GM20431 (cell line): Measurements from ENCODE around the gene TUBGCP3.

Experiments used
- in situ Hi-C: fragments of 300-500 bp; cut with MseI, MboI; formaldehyde crosslinking; loops from one replicate; pipeline ENCODE4 v1.15.0; 2020; ENCODE audit warnings: low sequenced_read_pairs; ENCODE audit not compliant: unreplicated experiment

Gene TUBGCP3

GRCh38 chr13:112619730-112620631 is 32.0 kb upstream of the TUBGCP3 start:
- in situ Hi-C loops, result loop anchor here (25.0 kb wide), 1 partner anchor 1158 kb away; no protein-coding TSS in a partner anchor

DNA sequence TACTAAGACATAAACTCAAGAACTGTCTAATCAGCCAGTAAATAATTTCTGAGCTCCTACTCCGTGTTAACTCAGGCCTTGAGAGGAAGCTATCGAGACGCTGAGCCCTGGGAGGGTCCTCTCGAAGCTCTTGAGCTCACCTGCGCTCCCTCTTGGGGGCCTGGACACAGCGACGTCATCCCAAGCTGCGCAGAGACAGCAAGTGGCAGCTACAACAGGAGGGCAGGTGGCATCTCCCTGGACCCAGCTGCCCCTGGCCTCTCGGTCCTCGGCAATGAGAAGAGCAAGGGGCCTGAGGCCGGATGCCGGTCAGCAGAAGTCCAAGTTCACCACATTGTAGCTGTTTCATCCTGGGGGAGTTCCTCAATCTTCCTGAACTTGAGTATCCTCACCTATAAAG is 30.5 kb upstream of the TUBGCP3 start:
- in situ Hi-C loops, result loop anchor here (25.0 kb wide), 1 partner anchor 1156 kb away; no protein-coding TSS in a partner anchor

DNA sequence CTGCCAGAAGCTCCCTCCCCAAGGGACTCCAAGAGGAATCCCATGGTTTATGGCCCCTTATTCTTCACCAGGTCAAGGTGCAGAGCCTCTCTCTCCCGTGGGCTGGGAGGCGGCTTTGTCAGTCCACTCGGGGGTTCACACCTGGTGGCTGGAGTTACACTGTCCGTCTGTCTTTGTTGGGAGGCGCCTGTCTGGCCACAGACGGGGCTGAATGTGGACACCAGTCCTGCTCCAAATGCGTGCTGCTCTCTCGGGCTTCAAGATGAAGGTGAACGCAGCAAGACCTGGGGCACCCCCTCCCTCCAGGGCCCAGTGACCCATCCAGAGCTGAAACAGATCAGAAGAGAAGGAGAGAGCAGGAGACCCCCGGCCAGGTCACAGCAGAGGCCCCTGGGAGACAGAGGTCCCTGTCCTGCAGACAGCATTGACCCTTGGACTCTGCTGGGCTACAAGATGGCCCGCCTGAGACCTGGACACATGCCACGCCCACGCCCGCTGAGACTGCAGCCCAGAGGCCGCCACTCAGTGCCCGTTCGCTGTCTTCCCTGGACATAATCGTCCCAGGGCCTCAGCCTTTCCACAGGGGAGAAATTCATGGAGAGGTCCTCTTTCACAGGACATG is 29.9 kb upstream of the TUBGCP3 start:
- in situ Hi-C loops, result loop anchor here (25.0 kb wide), 1 partner anchor 1156 kb away; no protein-coding TSS in a partner anchor

- in situ Hi-C loops, result loop anchor here (25.0 kb wide), 1 partner anchor 1154 kb away; no protein-coding TSS in a partner anchor
Measured at GRCh38 chr13:112616586-112617362, 28.8 kb upstream of the TUBGCP3 start.

DNA sequence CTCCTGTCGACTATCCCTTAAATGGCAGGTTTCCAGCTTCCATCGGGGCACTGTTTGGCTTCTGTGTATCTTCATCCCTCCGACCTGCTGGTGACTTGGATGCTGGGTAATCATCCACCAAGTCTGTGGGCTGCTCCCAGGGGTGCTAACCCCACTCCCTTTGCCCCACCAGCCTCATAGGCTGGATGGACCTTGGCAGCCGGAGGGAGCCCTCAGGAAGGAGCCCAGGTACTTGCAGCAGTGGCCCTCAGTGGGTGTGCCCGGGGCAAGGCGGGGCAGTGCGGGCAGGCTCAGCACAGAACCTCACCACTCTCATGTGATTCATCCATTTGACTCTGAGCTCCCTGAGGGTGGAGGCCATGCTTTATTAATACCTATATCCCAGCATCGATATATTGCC is 27.4 kb upstream of the TUBGCP3 start:
- in situ Hi-C loops, result loop anchor here (25.0 kb wide), 1 partner anchor 1153 kb away; no protein-coding TSS in a partner anchor

DNA sequence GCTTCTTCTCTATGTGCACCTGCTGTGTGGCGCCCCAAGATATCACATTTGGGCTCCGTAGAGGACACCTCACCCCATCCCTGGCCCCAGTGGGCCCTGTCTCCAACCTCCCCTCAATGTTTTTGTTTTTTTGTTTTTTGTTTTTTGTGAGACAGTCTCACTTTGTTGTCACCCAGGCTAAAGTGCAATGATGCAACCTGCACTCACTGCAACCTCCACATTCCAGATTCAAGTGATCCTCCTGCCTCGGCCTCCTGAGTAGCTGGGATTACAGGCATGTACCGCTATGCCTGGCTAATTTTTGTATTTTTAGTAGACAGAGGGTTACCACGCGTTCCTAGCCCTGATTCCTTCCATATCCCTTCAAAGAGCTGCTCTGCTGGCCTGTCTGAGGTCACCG is 26.9 kb upstream of the TUBGCP3 start:
- in situ Hi-C loops, result loop anchor here (25.0 kb wide), 1 partner anchor 1153 kb away; no protein-coding TSS in a partner anchor

DNA sequence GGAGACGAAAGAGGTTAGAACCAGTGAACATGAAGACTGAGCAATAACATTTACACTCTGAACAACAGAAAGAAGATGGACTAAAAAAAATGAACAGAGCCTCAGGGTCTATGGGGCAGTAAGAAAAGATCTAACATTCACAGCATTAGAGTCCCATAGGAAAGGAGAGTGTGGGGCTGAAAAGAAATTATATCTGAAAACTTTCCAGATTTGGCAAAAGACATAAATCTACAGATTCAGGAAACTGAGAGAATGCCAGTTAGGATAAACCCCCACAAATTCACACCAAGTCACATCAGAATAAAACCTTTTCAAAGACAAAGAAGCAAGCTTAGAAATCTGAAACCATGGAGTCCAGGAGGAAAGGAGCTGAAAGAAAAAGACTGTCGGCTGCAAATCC is 20.3 kb upstream of the TUBGCP3 start:
- in situ Hi-C loops, result loop anchor here (25.0 kb wide), 1 partner anchor 1146 kb away; no protein-coding TSS in a partner anchor

- in situ Hi-C loops, result loop anchor here (25.0 kb wide), 1 partner anchor 1144 kb away; no protein-coding TSS in a partner anchor
Measured at GRCh38 chr13:112606109-112607001, 18.4 kb upstream of the TUBGCP3 start.

DNA sequence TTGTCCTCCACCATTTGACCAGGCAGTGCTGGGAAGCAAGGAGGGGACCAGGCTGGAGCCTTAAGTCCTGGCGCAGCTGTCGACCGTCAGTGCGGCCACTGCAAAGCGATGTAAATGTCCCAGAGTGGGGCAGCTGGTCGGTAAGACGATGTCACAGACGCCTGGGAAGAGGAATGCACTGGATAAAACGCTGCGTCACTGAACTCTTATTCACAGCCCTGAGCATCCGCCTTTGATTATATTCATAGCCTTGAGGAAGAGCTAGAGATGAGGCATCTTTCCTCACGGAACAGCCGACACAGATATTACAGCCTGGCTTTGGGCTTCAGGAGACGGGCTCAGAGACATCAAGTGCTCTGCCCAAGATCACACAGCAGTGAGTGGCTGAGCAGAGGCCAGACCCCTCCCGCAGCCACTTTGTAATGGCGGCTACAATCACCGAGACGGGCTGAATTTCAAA is 17.6 kb upstream of the TUBGCP3 start:
- in situ Hi-C loops, result loop anchor here (25.0 kb wide), 1 partner anchor 1143 kb away; no protein-coding TSS in a partner anchor

DNA sequence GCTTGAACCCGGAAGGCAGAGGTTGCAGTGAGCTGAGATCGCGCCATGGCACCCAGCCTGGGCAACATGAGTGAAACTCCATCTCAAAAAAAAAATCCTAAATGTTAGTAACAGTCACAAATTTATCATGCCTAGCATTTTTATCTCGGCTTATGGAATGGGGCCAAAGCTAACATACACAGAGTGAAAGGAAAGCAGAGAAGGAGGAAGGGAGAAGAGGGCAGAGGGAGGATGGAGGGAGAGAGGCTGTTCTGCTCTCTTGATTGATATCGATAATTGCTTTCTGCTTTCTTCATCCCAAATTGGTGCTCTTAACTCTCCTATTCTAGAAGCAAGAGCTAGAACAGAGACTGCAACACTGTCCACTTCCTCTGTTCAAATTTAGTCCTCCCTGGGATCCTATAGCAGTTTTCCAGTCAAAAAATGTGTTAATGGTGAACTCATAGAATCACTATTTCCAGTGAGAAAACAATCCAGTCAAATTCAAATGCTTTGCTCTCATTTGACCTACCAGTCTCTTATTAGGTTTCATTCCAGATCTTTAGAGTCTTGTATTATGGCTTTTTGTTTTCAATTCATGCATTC is 15.8 kb upstream of the TUBGCP3 start:
- in situ Hi-C loops, result loop anchor here (25.0 kb wide), 1 partner anchor 1141 kb away; no protein-coding TSS in a partner anchor

GRCh38 chr13:112602189-112602588 is 14.2 kb upstream of the TUBGCP3 start:
- in situ Hi-C loops, result loop anchor here (25.0 kb wide), 1 partner anchor 1140 kb away; no protein-coding TSS in a partner anchor

DNA sequence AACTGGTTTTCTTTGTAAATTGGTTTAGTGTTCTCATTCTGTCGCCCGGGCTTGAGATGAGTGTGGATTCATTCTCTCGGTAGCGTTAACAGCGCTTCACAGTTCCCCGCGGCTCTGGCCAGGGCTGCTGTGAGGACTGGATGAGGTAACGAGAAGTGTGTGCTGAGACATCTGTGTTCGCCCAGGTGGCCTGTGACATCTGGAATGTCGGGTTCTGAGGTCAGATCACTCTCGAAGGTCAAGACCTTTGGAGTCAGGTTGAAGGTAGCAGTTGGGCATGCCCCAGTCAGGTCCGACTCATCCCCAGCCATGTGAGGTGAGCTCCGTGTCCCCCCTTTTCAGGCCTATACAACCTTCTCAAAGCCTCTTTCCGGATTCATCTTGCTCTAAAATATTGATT is 13.4 kb upstream of the TUBGCP3 start:
- in situ Hi-C loops, result loop anchor here (25.0 kb wide), 1 partner anchor 1139 kb away; no protein-coding TSS in a partner anchor

- in situ Hi-C loops, result no loop called here
Measured at GRCh38 chr13:112596235-112596634, 8.3 kb upstream of the TUBGCP3 start.

- in situ Hi-C loops, result no loop called here
Measured at GRCh38 chr13:112592647-112593046, 4.7 kb upstream of the TUBGCP3 start.

DNA sequence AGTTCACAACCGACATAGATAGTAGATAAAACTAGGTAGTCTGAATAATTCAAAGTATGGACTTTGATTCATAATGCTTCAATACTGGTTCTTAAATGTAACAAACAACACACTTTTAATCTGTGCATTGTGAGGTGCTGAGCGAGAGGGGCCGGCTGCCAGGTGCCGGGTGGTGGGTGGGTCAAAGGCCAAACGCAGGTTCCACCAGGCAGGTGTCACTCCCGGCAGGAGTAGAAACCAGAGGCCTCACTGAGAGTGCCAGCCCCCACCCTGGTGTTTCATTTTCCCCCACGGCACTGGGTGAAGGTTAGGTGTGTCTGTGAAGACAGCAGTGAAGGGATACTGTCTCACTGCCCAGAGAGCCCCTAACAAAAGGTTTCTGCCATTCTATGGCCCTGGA is 4.2 kb upstream of the TUBGCP3 start:
- in situ Hi-C loops, result no loop called here

- in situ Hi-C loops, result no loop called here
Measured at GRCh38 chr13:112588490-112589297, 741 bp upstream of the TUBGCP3 start.

- in situ Hi-C loops, result no loop called here
Measured at GRCh38 chr13:112587212-112587763, 665 bp downstream of the TUBGCP3 start.
